Sigmoid colon (tissue), 4 donors: ENCODE results near the gene PTRHD1.

ENCODE experiments used
- CTCF ChIP-seq, 4 experiments: fragments of 450-650 bp in 3 of 4; fragments of 200-600 bp in 1 of 4; IDR thresholded peaks; one replicate each; pipeline ENCODE4 v1.5.1; 2016 to 2019; ENCODE audit warnings: antibody characterized with exemption in 4 of 4, mild to moderate bottlenecking in 3 of 4, moderate library complexity in 2 of 4
- POLR2AphosphoS5 ChIP-seq, 4 donors: sonication (generic); formaldehyde crosslinking; IDR thresholded peaks; one replicate each; pipeline ENCODE4 v1.6.1; 2017; ENCODE audit warnings: antibody characterized with exemption in 4 of 4

GRCh38 chr2:24832073-24832461, 38.9 kb upstream of the PTRHD1 start:
- TF ChIP-seq CTCF (IDR thresholded peaks at IDR 0.05), result no peak
- TF ChIP-seq POLR2AphosphoS5 (IDR thresholded peaks at IDR 0.05), result no peak
